ENCODE measurements around the gene GTF3C2. TPM values are rescaled to one million over a fixed set of nuclear protein-coding genes. Genes with fewer than 3 reads are reported as not detected.

GTF3C2 gene
- total RNA-seq, 6 donors from 2014 or later = 43.9 to 104 (median 48.9) TPM

DNA sequence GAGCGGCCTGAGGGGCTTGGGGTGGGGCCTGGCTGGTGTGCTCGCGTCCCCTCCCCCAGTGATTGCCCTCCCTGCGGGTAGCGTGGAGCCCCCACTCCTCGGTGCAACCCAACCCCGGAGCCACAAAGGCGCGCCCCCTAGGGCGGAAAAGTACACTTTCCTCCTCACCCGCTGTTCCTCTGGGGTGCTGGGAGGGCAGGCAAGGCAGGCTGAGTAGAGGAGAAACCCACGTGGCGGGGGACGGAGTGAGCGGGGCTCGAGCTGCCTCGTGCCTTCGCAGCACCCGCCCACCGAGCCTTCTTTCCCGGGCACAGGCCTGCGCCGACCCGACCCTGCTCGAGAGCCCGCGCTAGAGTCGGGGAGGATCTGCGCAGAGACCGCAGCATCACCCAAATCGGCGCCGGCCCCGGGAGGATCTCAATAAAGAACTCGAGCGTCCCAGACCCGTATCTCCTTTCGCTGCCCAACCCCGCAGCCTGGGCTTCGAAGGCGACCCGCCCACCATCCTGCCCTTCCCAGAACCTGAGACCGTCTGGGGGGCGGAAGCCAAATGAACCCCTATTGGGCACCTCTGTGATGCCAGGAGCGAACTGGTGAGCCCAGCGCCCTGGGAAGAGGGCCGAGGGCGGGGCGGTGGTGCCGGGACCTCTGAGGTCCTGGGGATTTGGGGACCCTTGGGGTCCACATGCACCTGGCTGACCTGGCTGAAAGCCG is 49.8 kb downstream of the GTF3C2 start:
- peaks cover 0 to 27% (median 15%) of the 10 kb centered on the region in 4 donors for H3K27me3 ChIP-seq
- no peaks in the 10 kb centered on the region for H3K9me3 ChIP-seq
- DNase-seq (peak in 1 of 2 donors; percentile 82), ATAC-seq (ENCODE audit: low FRiP score in 2 of 2) (peak in 1 of 2 donors; percentile 6)
- H3K4me3 ChIP-seq = peak overlapping the region in 2 of 4 donors; percentile 9 to 10
- no peak overlapping the region for H3K27ac ChIP-seq
- H3K4me1 ChIP-seq = peaks cover 20 to 31% (median 24%) of the 10 kb centered on the region in 4 donors
- H3K36me3 ChIP-seq = peaks cover 0 to 24% (median under 1%) of the 10 kb centered on the region in 4 donors
- WGBS, 2 donors = 2 to 5% methylated on average over 7 to 13 of the region's 51 CpGs
- TF ChIP-seq POLR2AphosphoS5 (IDR thresholded peaks at IDR 0.05) = no peak
- TF ChIP-seq EP300 (IDR thresholded peaks at IDR 0.05) = no peak
- TF ChIP-seq, protein P1, sequence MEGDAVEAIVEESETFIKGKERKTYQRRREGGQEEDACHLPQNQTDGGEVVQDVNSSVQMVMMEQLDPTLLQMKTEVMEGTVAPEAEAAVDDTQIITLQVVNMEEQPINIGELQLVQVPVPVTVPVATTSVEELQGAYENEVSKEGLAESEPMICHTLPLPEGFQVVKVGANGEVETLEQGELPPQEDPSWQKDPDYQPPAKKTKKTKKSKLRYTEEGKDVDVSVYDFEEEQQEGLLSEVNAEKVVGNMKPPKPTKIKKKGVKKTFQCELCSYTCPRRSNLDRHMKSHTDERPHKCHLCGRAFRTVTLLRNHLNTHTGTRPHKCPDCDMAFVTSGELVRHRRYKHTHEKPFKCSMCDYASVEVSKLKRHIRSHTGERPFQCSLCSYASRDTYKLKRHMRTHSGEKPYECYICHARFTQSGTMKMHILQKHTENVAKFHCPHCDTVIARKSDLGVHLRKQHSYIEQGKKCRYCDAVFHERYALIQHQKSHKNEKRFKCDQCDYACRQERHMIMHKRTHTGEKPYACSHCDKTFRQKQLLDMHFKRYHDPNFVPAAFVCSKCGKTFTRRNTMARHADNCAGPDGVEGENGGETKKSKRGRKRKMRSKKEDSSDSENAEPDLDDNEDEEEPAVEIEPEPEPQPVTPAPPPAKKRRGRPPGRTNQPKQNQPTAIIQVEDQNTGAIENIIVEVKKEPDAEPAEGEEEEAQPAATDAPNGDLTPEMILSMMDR (IDR thresholded peaks at IDR 0.05) = no peak
- no peak for TF ChIP-seq POLR2A (IDR thresholded peaks at IDR 0.05)

DNA sequence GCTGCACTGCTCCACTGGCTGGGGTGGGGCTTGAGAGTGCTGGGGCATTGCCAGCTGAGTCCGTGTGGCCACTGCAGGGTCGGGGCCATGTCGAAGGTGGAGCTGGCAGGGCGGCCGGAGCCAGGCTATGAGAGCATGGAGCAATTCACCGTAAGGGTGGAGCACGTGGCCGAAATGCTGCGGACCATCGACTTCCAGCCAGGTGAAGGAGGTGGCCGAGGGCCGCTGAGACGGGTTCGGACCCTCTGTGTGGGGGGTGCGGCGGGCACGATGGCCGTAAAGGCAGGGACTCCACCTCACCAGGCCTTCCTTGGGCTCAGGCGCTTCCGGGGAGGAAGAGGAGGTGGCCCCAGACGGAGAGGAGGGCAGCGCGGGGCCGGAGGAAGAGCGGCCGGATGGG is 50.4 kb downstream of the GTF3C2 start:
- Histone ChIP-seq H3K27me3 (peaks cover 0 to 27% (median 15%) of the 10 kb centered on the region in 4 donors), H3K9me3 (no peaks in the 10 kb centered on the region), H3K27ac (no peak overlapping the region), H3K36me3 (peaks cover 0 to 18% (median 0%) of the 10 kb centered on the region in 4 donors), H3K4me1 (peaks cover 20 to 31% (median 24%) of the 10 kb centered on the region in 4 donors), H3K4me3 (peak overlapping the region in 2 of 4 donors; percentile 9 to 10)
- TF ChIP-seq POLR2AphosphoS5 (IDR thresholded peaks at IDR 0.05) = no peak
- TF ChIP-seq, protein P1 (IDR thresholded peaks at IDR 0.05) = no peak
- TF ChIP-seq EP300 (IDR thresholded peaks at IDR 0.05) = no peak
- no peak for TF ChIP-seq POLR2A (IDR thresholded peaks at IDR 0.05)
- 0 to 28% methylated on average over 5 to 25 of the region's 26 CpGs for WGBS, 2 donors
- peak in 1 of 2 donors; percentile 64 for DNase-seq
- ATAC-seq (ENCODE audit: low FRiP score in 2 of 2) = no peak

DNA sequence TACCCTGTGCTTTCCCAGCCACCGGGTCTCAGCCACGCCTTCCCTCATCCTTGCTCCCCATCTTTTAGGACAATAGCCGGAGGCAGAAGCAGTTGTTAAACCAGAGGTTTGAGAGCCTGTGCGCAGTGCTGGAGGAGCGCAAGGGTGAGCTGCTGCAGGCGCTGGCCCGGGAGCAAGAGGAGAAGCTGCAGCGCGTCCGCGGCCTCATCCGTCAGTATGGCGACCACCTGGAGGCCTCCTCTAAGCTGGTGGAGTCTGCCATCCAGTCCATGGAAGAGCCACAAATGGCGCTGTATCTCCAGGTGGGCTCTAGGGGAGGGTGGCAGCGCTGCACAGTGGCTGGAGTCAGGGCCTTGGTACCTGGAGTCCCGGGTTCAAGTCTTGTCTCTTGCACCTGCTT is 51.0 kb downstream of the GTF3C2 start:
- ATAC-seq (ENCODE audit: low FRiP score in 2 of 2) = no peak
- TF ChIP-seq POLR2AphosphoS5 (IDR thresholded peaks at IDR 0.05) (no peak), EP300 (IDR thresholded peaks at IDR 0.05) (no peak), POLR2A (IDR thresholded peaks at IDR 0.05) (no peak)
- TF ChIP-seq, protein P1 (IDR thresholded peaks at IDR 0.05) = no peak
- H3K27me3 ChIP-seq = peaks cover 0 to 27% (median 15%) of the 10 kb centered on the region in 4 donors

DNA sequence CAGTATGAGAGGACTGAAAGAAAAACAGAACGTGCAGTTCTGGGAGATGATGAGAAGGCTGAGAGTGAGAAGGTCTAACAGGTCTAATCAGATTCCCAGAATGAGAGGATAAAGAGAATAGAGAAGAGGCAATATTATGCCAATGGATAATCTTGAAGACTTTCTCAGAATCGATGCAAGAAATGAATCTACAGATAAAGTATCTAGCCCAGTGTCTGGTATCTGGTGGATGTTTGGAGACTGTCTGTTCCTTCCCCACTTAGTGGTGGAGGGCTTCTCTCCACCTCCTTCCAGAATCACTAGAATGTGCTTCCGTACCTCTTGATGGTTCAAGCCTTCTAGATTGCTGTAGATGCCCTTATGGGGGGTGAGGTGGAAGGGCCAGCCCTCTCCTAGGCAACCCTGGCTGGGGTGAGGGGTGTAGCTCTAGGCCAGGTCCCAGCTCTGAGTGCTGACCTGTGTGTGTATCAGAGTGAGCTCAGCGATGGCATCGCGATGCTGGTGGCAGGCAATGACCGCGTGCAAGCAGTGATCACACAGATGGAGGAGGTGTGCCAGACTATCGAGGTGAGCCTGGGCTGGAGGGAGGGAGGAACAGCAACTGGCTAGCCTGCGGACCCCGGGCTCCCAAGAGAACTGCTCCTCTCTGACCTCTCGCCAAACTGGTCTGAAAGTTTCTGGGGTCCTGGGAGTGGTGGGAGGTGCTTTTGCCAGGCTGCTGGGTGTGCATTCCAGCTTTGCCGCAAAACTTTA is 51.9 kb downstream of the GTF3C2 start:
- Histone ChIP-seq H3K36me3 (peaks cover 0 to 11% (median 0%) of the 10 kb centered on the region in 4 donors), H3K4me3 (no peak overlapping the region), H3K27me3 (peaks cover 0 to 27% (median 15%) of the 10 kb centered on the region in 4 donors)

More for the DNA sequence above, 51.0 kb downstream of the GTF3C2 start:
- Histone ChIP-seq H3K27ac (no peak overlapping the region), H3K9me3 (no peaks in the 10 kb centered on the region), H3K36me3 (peaks cover 0 to 17% (median 0%) of the 10 kb centered on the region in 4 donors), H3K4me3 (no peak overlapping the region), H3K4me1 (peaks cover 20 to 31% (median 24%) of the 10 kb centered on the region in 4 donors)
- DNase-seq = peak in 1 of 2 donors; percentile 72
- WGBS, 2 donors = 85 to 91% methylated on average over 14 to 16 of the region's 16 CpGs

More for the DNA sequence above, 51.9 kb downstream of the GTF3C2 start:
- DNase-seq = peak in 1 of 2 donors; percentile 48
- Histone ChIP-seq H3K4me1 (peaks cover 20 to 31% (median 24%) of the 10 kb centered on the region in 4 donors), H3K27ac (no peak overlapping the region), H3K9me3 (no peaks in the 10 kb centered on the region)
- WGBS, 2 donors = 83 to 92% methylated on average over 13 of the region's 13 CpGs
- no peak for TF ChIP-seq EP300 (IDR thresholded peaks at IDR 0.05)
- TF ChIP-seq POLR2AphosphoS5 (IDR thresholded peaks at IDR 0.05) = no peak
- TF ChIP-seq, protein P1 (IDR thresholded peaks at IDR 0.05) = no peak
- TF ChIP-seq POLR2A (IDR thresholded peaks at IDR 0.05) = no peak
- no peak for ATAC-seq (ENCODE audit: low FRiP score in 2 of 2)
